Thoracic aorta (tissue), 2 donors: ENCODE results near the gene F3. TPM values are rescaled to one million over a fixed set of nuclear protein-coding genes. Genes with fewer than 3 reads are reported as not detected.
"Not testable (repeated sequence)": the region's sequence is repeated elsewhere in the genome, so short reads cannot be mapped to it uniquely, and the experiment has no call there.

Source experiments
- ATAC-seq: fragments of 150-250 bp; one replicate; pipeline ENCODE4 v1.8.0; 2017; ENCODE audit warnings: low read depth; ENCODE audit not compliant: insufficient number of reproducible peaks, low FRiP score
- DNase-seq: peaks from one replicate; pipeline ENCODE4 v3.0.0-alpha.2; 2020; ENCODE audit warnings: low spot score
- H3K27ac ChIP-seq, 2 donors: fragments of 200-600 bp; sonication (generic); 1 replicate in 1 of 2; 2 replicates in 1 of 2; pipeline ENCODE4 v1.5.1; 2016; ENCODE audit warnings: mild to moderate bottlenecking in 2 of 2, moderate library complexity in 2 of 2
- H3K27me3 ChIP-seq: fragments of 200-600 bp; sonication (generic); replicated peaks from 2 replicates; pipeline ENCODE4 v1.6.0; 2016; ENCODE audit warnings: mild to moderate bottlenecking; ENCODE audit not compliant: insufficient read depth
- H3K36me3 ChIP-seq: fragments of 200-600 bp; sonication (generic); one replicate; pipeline ENCODE4 v1.5.1; 2016
- H3K4me1 ChIP-seq, 2 donors: fragments of 200-600 bp; sonication (generic); 1 replicate in 1 of 2; 2 replicates in 1 of 2; pipeline versions ENCODE4 v1.5.1 to v1.6.0; 2016; ENCODE audit warnings: low read depth in 2 of 2, mild to moderate bottlenecking in 1 of 2; ENCODE audit not compliant: control insufficient read depth in 1 of 2
- H3K4me3 ChIP-seq: fragments of 200-600 bp; sonication (generic); 2 replicates; pipeline ENCODE4 v1.5.1; 2016; ENCODE audit warnings: mild to moderate bottlenecking
- H3K9me3 ChIP-seq: fragments of 200-600 bp; sonication (generic); 2 replicates; pipeline ENCODE4 v1.5.1; 2016
- total RNA-seq, 2 donors: library from RNA; depleted of rRNA; stranded (reverse); fragments of >200 nt; gene quantifications; one replicate each; pipeline versions ENCODE4 v1.1.0 to v1.2.3, GENCODE V29; 2016
- TF ChIP-seq, protein P1 (sequence below): fragments of 200-600 bp; sonication (generic); IDR thresholded peaks from one replicate; pipeline ENCODE4 v1.5.1; 2019; ENCODE audit warnings: antibody characterized with exemption

Gene F3
- total RNA-seq, 2 donors from 2014 or later: 70.5 to 73.6 TPM

DNA sequence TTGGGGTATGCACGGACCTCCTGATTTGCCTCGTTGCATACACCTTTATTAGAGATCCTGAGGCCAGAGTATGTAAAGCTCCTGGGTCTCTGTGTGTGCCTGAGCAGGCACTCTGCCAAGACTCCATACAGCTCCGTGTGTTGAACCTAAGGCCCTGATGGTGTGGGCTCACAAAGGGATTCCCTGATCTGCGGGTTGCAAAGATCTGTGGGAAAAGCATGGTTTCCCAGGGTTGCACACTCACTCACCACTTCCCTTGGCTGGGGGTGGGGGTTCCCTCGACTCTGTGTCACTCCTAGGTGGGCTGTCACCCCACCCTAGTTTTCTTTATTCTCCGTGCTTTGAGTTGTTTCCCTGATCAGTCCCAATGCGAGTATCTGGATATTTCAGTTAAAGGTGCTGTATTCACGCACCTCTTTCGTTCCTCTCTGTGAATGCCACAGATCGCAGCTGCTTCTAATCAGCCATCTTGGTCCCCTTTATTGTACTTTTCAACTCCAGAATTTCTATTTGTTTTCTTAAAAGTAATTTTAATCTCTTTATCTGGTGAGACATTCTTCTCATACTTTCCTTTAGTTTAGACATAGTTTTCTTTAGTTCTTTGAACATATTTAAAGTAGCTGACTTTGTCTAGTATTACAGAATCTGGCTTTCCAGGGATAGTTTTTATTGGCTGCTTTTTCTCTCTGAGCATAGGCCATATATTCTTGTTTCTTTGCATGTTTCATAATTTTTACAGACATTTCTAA is 39.0 kb upstream of the F3 start:
- Histone ChIP-seq H3K4me3 (peak overlapping the region; percentile 42), H3K27ac (peak overlapping the region; percentile 24 to 50), H3K27me3 (no peaks in the 10 kb centered on the region), H3K9me3 (no peaks in the 10 kb centered on the region), H3K36me3 (no peaks in the 10 kb centered on the region), H3K4me1 (peaks cover 12 to 38% of the 10 kb centered on the region in 2 donors)
- DNase-seq (no peak), ATAC-seq (peak; percentile 36)
- TF ChIP-seq, protein P1, sequence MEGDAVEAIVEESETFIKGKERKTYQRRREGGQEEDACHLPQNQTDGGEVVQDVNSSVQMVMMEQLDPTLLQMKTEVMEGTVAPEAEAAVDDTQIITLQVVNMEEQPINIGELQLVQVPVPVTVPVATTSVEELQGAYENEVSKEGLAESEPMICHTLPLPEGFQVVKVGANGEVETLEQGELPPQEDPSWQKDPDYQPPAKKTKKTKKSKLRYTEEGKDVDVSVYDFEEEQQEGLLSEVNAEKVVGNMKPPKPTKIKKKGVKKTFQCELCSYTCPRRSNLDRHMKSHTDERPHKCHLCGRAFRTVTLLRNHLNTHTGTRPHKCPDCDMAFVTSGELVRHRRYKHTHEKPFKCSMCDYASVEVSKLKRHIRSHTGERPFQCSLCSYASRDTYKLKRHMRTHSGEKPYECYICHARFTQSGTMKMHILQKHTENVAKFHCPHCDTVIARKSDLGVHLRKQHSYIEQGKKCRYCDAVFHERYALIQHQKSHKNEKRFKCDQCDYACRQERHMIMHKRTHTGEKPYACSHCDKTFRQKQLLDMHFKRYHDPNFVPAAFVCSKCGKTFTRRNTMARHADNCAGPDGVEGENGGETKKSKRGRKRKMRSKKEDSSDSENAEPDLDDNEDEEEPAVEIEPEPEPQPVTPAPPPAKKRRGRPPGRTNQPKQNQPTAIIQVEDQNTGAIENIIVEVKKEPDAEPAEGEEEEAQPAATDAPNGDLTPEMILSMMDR: no peak

DNA sequence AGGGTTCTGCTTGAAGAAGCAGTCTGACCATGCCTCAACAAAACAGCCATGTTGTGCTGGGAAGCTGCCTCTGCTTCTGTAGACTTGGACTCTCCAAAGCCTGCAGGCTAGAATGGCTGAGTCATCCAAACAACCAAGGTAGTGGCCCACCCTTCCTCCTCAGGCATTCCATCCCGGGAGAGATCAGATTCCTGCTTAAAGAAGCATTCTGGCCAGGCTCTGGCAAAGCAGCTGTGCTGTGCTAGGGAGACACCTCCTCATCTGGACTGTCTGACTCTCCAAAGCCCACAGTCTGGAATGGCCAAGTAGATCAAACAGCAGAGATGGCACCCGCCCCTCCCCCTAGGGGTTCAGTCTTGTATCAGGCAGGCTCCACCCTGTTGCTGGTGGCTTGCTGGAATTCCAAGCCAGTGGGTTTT is 38.3 kb upstream of the F3 start:
- no peak for ATAC-seq
- TF ChIP-seq, protein P1: no peak
- Histone ChIP-seq H3K9me3 (no peaks in the 10 kb centered on the region), H3K27me3 (no peaks in the 10 kb centered on the region), H3K36me3 (no peaks in the 10 kb centered on the region), H3K4me1 (peaks cover 12 to 38% of the 10 kb centered on the region in 2 donors), H3K4me3 (no peak overlapping the region), H3K27ac (peak overlapping the region; percentile 24 to 50)
- DNase-seq: no peak

DNA sequence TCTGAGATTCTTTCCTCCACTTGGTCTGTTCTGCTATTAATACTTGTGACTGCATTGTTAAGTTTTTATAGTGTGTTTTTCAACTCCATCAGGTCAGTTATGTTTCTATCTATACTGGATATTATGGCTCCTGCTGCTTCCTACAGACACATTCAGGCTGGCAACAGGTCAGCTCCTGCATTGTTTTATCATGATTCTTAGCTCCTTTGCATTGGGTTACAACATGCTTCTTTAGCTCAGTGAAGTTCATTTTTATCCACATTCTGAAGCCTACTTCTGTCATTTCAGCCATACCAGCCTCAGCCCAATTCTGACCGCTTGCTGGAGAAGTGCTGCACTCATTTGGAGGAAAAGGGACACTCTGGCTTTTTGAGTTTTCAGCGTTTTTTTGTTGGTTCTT is 37.3 kb upstream of the F3 start:
- H3K27me3 ChIP-seq: no peaks in the 10 kb centered on the region
- no peak for DNase-seq
- no peak overlapping the region for H3K27ac ChIP-seq
- H3K4me1 ChIP-seq: peaks cover 12 to 38% of the 10 kb centered on the region in 2 donors
- H3K36me3 ChIP-seq: no peaks in the 10 kb centered on the region
- H3K9me3 ChIP-seq: no peaks in the 10 kb centered on the region
- TF ChIP-seq, protein P1: no peak
- no peak overlapping the region for H3K4me3 ChIP-seq
- no peak for ATAC-seq

DNA sequence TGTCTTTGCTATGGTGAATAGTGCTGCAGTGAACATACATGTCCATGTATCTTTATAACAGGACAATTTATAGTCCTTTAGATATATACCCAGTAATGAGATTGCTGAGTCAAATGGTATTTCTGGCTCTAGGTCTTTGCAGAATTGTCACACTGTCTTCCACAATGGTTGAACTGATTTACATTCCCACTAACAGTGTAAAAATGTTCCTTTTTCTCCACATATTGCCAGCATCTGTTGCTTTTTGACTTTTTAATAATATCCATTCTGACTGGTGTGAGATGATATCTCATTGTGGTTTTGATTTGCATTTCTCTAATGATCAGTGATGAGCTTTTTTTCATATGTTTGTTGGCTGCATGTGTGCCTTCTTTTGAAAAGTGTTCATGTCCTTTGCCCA is 32.4 kb upstream of the F3 start:
- H3K36me3 ChIP-seq, H3K27me3 ChIP-seq, ATAC-seq, DNase-seq, H3K27ac ChIP-seq, H3K4me1 ChIP-seq, H3K9me3 ChIP-seq, H3K4me3 ChIP-seq: not testable (repeated sequence)

DNA sequence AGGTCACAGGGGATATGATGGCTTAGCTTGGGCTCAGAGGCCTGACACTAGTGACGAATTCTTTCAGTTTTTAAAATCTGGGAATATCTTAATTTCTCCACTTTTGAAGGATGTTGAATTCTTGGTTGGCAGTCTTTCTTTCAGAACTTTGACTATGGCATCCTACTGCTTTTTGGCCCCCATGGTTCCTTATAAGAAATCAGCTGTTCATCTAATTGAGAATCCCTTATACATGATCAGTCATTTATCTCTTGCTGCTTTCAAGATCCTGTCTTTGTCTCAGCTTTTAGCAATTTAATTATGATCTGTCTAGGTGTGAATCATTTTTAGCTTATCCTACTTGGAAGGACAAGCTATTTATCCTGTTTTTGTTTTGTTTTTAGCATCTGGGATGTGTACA is 31.2 kb upstream of the F3 start:
- Histone ChIP-seq H3K4me3 (no peak overlapping the region), H3K36me3 (no peaks in the 10 kb centered on the region), H3K27ac (no peak overlapping the region), H3K9me3 (peaks cover 2% of the 10 kb centered on the region), H3K27me3 (no peaks in the 10 kb centered on the region), H3K4me1 (no peaks in the 10 kb centered on the region)
- ATAC-seq: no peak
- TF ChIP-seq, protein P1: no peak
- no peak for DNase-seq

DNA sequence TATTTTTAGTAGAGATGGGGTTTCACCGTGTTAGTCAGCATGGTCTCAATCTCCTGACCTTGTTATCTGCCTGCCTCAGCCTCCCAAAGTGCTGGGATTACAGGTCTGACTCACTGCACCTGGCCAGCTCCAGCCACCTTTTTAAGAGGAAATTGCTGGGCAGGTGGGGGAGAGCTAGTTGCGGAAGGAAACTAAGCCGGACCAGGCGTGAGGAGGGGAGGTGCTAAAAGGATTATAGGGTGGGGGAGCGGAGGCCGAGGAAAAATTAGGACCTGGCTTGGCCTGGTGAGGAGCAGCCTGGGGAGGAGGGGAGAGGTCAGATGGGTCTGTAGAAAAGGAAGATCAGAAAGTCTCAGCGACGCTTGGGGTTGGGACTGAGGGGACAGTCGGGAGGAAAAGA is 29.4 kb upstream of the F3 start:
- not testable (repeated sequence) for H3K4me1 ChIP-seq, H3K27ac ChIP-seq, H3K9me3 ChIP-seq, H3K4me3 ChIP-seq, H3K27me3 ChIP-seq, DNase-seq, H3K36me3 ChIP-seq, ATAC-seq

DNA sequence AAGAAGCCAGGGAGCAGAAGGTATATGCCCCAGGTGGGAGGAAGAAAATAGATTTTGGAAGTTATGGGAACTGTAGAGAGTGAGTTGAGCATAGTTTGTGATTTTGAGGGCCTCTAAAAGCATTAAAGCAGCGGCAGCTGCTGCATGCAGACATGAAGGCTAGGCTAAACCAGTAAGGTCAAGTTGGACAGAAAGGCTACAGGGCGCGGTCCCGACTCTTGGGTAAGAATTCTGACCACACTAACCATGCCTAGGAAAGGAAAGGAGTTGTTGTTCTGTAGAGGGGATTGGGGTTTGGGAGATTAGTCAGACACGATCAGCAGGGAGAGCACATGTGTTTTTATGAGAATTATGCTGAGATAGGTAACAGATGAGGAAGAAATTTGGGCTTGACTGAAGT is 27.2 kb upstream of the F3 start:
- H3K9me3 ChIP-seq, H3K27ac ChIP-seq, ATAC-seq, DNase-seq, H3K4me1 ChIP-seq, H3K27me3 ChIP-seq, H3K36me3 ChIP-seq, H3K4me3 ChIP-seq: not testable (repeated sequence)

DNA sequence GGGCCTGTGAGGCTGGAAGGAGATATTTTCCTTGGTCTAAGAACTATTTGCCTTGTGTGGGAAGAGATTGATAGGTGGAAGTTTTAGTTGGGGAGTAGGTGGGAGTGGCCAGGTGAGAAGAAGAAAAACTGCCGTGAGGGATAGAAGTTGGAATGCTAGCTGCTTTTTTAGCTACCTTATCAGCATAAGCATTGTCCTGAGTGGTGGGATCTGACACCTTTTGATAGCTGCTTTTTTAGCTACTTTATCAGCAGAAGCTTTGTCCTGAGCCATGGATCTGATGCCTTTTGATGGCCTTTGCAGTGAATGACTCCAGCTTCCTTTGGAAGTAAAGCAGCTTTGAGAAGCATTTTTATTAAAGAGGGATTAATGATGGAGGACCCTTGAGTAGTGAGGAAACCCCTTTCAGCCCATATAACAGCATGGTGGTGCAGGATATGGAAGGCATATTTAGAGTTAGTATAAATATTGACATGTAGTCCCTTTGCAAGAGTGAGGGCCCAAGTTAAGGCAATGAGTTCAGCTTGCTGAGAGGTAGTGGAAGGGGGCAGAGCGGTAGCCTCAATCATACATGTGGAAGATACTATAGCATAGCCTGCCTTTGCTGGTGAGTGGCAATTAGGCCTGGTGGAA is 26.5 kb upstream of the F3 start:
- not testable (repeated sequence) for H3K27me3 ChIP-seq, DNase-seq, H3K4me3 ChIP-seq, ATAC-seq, H3K9me3 ChIP-seq, H3K27ac ChIP-seq, H3K4me1 ChIP-seq, H3K36me3 ChIP-seq

DNA sequence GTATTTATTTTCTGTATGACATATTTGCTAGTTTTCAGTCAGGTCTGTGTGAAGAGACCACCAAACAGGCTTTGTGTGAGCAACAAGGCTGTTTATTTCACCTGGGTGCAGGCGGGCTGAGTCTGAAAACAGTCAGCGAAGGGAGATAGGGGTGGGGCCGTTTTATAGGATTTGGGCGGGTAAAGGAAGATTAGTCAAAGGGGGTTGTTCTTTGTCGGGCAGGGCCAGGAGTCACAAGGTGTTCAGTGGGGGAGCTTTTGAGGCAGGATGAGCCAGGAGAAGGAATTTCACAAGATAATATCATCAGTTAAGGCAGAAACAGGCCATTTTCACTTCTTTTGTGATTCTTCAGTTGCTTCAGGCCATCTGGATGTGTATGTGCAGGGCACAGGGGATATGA is 24.9 kb upstream of the F3 start:
- not testable (repeated sequence) for DNase-seq, H3K9me3 ChIP-seq, H3K27me3 ChIP-seq, H3K4me1 ChIP-seq, ATAC-seq, H3K36me3 ChIP-seq, H3K4me3 ChIP-seq, H3K27ac ChIP-seq
